GM08714 (cell line): ENCODE data around the gene MCRIP1.

Experiments
- H3K4me3 ChIP-seq: fragments of 200-500 bp; sonication (Bioruptor generic); 2 replicates; pipeline ENCODE4 v1.5.1; 2014; ENCODE audit warnings: mild to moderate bottlenecking, low read length, inconsistent platforms
- ZNF274 ChIP-seq: IDR thresholded peaks from 2 replicates; pipeline ENCODE4 v1.6.1; 2012; ENCODE audit warnings: mild to moderate bottlenecking, low read depth, low read length

Gene MCRIP1, protein sequence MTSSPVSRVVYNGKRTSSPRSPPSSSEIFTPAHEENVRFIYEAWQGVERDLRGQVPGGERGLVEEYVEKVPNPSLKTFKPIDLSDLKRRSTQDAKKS

DNA sequence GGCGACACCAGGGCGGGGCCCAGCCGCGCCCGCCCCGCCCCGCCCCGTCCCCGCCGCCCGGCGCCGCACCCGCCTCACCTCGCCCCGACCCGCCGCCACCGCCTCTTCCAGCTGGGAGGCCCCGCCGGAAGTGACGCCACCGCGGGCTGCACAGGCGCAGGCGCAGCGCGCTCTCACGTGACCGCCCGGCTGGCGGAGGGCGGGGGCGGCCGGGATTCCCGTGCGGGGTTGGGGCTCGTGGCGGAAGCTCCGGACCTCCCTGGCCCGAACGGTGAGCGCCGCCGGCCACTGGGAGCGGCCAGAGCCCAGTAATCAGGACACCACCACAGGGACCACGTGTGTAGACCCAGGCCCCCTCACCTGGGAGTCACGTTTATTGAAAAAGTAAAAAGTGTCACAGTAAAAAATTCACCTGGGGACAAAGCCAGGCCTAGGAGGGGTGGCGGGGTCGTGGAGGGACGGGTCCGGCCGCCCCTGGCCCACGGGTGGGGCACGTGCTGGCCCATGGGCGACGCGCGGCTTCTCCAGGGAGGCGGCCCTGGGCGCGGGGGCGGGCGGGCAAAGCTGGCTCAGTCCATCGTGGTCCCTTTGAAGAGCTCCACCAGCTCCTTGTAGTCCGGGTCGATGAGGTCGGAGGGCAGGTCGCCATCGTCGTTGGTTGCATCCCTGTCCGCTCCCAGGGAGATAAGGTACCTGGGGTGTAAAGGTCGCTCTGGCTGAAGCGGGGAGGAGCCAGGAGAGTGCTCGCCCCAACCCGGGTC, at the start of gene MCRIP1:
Gene MCRIP1, minus strand, starts transcription at position 132 of the 761 bp plus-strand sequence. CDS start 8,785 bp downstream, outside the sequence.
- H3K4me3 ChIP-seq: peak within 1 kb of the TSS; percentile 95

DNA sequence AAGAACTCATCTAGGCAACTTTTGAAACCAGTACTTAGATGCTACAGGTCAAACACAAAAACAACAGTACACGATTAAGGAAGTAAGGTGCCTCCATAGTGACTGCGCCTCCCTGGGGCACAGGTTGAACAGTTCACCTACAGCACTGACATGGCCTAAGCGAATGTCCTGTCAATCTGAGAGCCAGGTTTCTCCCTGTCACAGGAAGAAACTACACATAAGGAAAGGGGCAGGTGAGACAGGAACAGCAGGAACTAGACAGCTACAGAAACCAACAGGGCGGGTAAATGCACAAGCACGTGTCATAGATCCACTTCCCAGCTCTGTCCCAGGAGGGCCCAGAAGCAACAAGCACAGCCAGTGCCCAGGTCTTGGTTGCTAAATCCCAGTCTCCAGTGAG, 46.0 kb upstream of the MCRIP1 start:
- no peak overlapping the region for H3K4me3 ChIP-seq
- no peak for TF ChIP-seq ZNF274

More for the DNA sequence above, at the start of gene MCRIP1:
- no peak for TF ChIP-seq ZNF274

DNA sequence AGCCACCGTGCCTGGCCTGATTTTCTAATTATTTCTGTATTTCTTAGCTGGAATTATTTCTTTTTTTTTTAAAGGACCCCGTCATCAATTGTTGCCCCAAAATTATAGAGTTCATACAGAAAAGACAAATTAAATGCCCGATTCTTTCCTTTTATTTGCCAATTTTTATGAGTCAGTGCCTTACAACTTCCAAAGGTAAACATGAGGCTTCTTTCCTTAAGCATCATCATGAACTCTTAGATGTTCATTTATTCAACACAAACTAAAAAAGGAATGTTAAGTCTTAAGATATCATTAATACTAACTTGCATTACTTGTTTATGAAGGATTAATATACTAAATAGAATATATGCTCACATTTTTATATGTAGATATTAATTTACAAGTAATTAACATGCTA, 45.2 kb upstream of the MCRIP1 start:
- no peak overlapping the region for H3K4me3 ChIP-seq
- TF ChIP-seq ZNF274: no peak

DNA sequence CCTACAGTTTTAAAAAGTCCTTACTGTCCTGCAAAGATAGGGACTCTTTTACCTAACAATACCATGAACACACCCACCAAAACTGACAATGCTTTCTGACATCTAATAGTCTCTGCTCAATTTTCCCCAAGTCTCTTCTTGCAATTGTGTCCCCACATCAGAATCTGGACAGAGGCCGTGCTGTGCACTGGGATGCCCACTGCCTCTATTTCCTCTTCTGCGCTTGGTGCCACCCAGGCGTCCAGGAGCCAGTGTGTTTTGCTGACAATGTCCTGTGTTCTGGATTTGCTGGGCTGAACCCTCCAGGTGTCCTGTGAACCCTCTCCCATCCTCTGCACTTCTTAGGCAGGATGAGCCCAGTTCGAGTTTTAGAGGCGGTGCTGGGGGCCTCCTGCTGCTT, 44.5 kb upstream of the MCRIP1 start:
- H3K4me3 ChIP-seq: no peak overlapping the region
- no peak for TF ChIP-seq ZNF274

DNA sequence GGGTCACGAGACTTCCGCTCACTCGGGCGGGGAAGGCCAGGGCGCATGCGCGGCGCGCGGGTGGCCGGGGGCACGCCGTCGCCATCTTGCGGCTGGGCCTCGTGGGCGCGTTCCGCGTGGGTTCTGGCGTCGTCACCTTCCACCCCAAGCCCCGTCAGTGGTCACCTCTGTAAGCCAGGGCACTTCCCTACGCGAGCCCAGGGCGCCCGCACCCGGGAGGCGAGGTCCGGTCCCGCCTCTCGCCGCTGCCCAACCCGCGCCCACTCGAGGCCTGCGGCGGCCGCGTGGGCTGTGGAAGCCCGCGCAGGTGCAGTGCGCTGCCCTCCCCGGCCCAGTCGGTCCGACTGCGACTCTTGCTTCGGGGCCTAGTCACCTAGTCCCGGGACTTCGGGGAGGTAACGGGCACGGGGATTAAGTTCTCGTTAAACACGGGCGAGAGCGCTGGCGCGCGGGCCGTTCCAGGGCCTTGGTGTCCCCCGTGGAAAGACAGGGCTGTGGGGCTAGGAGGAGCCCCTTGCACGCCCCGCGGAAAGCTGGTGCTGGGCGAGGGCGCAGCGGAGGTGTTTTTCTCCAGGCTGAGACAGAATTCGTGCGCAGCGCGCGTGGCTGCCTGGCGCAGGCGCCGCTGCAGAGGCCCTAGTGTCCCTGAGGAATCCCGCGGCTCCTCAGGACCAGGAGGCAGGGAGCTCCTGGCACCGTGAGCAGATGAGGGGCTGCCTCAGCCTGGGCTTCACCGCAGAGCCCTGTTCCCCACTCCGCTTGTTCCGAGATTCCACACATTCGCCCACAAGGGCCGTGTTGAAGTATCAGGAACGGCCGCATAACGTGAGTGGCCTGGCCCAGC, 38.5 kb upstream of the MCRIP1 start:
- TF ChIP-seq ZNF274: no peak
- H3K4me3 ChIP-seq: peak overlapping the region; percentile 68

DNA sequence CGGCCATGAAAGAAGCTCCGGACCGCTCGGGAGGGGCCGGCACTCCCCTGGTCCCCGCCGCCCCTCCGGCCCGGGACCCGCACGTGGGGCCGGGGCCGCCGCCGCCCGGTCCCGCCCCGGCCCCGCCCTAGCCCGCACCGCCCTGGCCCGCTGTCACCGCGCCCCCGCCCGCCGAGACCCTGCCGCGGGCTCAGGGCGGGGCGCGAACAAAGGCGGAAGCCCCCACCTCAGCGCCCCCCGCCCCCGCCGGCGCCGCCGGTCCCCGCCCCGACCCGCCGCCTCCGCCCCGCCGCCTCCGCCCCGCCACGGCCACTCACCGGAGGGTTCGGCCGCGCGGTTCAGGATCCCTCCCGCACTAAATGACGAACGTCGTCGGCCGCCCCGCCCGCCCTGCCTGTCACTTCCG, 37.9 kb upstream of the MCRIP1 start, which contains the start of gene ARHGDIA:
Gene ARHGDIA, minus strand, starts transcription at position 357 of the 406 bp plus-strand sequence. CDS start 1,407 bp downstream, outside the sequence.
- peak within 1 kb of the TSS; percentile 94 for H3K4me3 ChIP-seq
- no peak for TF ChIP-seq ZNF274

DNA sequence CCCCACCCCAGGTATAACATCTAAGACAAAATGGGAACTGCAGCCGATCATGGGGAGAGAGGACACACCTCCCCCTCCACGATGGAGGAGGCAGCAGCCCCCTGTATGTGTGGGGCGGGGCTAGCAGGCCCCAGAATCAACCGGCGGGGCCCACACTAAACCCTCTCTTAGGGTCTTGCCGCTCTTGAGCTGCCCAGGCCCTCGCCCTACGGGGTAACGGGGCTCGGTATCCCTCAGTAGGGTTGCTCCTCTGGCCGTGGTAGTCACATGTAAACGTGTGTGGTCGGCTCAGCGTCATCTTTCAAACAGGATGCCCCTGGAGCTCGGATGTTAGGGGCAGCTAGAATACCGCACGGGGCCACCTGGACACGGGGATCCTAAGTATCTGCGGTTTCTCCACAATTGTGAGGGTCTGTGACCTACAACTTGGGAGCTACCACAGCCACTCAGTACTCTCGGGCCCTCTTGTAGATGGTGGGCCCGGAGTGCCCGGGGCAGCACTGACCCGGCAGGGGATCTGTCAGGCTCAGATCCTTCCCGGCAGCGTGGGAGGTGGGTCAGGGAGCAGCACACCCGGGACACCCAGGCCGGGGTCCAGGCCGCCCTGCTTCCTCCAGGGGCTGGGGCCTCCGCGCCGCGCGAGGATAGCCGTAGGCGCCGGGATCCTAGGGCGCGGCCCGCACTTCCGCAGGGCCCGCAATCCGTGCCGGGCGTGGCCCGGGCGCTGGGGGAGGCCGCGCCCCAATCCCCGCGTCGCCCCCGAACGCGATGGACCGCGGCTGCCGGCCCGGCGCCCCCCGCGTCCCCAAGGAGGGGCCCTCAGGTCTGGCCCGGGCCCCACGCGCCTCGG, 37.3 kb upstream of the MCRIP1 start:
- H3K4me3 ChIP-seq: peak overlapping the region; percentile 94
- TF ChIP-seq ZNF274: no peak

DNA sequence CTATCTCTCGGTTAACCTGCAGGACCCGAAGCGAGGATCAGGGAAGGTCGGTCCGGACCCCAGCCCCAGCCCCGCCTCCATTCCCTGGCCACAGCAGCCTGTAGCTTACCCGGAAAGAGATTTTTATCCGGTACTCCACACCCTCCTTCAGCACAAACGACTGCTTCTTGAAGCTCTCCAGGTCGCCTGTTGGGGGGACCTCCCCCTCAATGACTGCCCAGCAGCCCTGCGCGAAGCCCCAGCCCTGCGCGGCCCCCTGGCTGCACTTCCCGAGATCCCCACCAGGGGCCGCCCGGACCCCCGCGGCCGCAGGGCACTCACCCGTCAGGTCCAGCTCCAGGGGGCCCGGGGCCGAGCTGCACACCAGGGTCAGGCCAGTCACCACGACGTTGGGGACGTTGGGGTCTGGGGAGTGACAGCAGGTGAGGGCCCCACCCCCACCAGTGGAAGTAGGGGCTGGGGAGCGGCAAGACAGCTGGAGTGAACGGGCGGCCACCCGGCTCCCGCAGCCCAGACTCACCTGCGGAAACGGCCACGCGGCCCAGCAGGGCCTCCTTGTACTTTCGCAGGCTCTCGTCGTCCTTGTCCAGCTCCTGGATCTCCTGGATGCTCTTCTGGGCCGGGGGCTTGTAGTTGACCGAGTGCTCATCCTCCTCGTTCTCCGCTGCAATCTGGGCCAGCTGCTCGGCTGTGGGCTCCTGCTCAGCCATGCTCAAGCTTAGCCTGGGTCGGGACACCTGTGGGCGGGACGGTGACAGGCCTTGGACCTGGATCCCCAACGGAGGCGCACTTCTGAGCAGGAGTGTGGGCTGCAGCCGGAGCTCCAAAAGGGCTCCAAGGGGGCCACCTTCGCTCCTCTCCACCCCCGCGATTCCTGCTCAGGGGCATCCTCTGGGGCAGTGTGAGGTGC, 36.4 kb upstream of the MCRIP1 start:
- H3K4me3 ChIP-seq: peak overlapping the region; percentile 94
- no peak for TF ChIP-seq ZNF274

DNA sequence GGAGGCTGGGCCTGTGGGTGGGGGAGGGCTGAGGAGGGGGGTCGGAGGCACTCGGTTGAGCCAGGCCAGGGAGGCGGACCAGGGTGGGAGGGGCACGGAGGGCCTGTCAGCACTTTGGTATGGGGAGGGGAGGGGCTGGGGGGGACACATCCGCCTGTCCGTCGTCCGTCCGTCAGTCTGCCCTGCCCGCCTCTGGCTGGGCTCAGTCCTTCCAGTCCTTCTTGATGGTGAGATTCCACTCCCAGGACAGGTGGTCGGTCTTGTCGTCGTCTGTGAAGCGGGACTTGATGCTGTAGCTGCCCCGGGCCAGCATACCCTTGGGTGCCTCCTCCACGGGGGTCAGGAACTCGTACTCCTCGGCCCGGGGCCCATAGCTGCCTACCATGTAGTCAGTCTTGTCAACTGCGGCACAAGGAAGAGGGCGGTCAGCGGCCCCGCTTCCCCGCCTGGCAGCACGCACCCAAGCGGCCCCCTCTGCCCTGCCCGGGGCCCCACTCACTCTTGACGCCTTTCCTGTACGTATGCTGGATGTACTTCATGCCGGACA, 35.7 kb upstream of the MCRIP1 start:
- TF ChIP-seq ZNF274: no peak
- H3K4me3 ChIP-seq: no peak overlapping the region; the same call in 1 of the 2 replicates

DNA sequence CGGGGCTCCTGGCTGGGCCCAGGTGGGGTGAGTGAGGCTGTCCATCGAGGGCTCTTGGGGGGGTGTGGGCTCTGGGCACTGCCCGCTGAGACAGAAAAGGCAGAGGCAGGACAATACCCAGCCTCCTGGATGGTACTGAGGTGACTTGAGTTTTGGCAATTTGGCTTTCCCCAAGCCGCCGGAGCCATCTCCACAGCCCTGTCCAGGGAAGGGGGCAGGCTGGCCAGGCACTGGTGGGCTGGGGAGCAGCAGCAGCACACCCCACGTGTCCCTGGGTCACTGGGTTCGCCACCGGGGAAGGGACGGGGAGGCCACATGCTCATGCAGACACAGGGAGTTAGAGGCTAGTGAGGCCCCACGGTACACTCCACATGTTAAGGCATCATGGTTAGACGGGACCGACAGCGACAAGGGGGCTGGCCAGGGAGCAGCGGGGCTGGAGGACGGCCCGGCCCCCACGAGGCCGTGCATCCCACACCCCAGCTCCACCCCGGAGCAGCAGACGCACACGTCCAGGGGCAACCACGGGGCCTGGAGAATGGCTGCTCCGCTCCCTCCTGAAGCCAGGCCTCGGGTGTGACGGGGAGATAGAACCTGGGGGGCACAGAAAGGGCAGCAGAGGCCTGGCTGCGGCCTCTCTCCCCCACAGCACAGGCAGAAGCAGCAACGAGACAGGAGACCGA, 35.0 kb upstream of the MCRIP1 start:
- no peak for TF ChIP-seq ZNF274
- H3K4me3 ChIP-seq: no peak overlapping the region

DNA sequence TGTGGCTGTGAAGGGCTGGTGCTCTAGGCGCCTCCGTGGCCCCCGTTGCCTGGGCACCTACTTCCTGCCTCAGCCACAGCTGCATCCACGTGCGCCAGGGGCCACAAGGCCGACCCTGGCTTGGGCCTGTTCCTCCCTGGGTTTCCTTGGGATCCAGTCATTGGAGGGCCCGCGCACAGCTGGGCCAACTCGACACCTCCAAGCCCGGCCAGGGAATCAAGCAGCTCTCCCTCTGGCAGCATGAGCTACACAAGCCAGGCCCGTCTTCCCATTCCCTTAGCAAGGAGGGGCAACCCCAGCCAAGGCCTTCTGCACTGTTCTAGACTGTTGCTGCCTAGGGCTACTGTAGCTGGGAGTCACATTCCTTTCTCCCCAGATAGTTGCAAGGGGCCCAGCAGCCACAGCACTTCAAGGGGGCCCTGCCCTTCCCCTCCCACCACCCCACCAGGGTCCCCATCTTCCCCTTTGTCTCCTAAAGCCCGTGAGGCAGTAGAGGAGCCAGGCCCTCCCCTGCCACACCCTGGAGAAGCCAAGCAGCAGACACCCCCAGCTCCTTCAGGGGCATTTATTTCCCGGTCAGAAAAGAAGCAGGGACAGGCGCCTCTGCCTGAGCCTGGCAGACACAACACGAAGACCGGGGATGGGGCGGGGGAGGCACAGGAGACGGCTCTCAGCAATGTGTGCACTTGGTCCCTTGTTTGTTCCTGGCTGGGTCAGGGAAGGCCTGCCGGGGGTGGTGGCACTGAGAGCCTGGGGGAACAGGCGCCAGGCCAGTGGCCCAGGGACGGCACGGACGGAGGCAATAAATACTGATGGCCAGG, 34.3 kb upstream of the MCRIP1 start:
- H3K4me3 ChIP-seq: no peak overlapping the region
- no peak for TF ChIP-seq ZNF274
